GM10248 (cell line): ENCODE data around the gene RAB11A.
A peak's percentile ranks its signal among the peaks of the same experiment; 100 is the strongest.

Experiments used
- CTCF ChIA-PET: fragments of 300-600 bp; sonication (Branson Sonifier 250); formaldehyde crosslinking; extraction: SDS; loops from one replicate; lab custom pipeline; 2021; ENCODE audit warnings: antibody characterized with exemption; lab: Yijun Ruan, JAX
- POLR2A ChIA-PET: fragments of 350-650 bp; sonication (Branson Sonifier 250); formaldehyde crosslinking; extraction: SDS; loops from one replicate; lab custom pipeline; 2020; ENCODE audit warnings: antibody characterized with exemption; lab: Yijun Ruan, JAX
- DNase-seq: peaks from one replicate; pipeline ENCODE4 v3.0.0; 2012; ENCODE audit errors: extremely low spot score
- TF ChIP-seq, protein P1 (sequence below): IDR thresholded peaks from 2 replicates; pipeline ENCODE4 v1.5.1; 2012; ENCODE audit warnings: mild to moderate bottlenecking, low read depth; ENCODE audit errors: extremely low read depth, missing control alignments, control extremely low read depth

The RAB11A gene

DNA sequence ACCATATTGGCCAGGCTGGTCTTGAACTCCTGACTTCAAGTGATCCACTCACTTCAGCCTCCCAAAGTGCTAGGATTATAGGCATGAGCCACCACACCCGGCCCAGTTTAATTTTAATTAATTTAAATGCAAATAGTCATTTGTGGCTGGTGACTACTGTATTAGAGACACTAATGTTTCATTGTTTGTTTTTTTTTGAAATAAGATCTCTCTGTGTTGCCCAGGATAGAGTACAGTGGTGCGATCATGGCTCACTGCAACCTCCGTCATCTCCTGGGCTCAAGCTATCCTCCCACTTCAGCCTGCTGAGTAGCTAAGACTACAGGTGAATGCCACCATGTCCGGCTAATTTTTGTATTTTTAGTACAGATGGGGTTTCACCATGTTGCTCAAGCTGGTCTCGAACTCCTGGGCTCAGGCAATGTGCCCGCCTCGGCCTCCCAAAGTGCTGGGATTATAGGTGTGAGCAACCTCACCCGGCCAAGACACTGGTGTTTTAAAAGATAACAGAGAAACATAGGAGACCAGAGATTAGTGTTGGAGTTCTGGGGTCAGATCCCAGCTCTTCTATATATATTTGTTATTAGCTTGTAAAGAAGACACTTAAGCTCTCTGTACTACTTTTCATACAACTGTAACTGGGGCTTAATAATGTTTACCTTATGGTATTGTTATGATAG, 34.5 kb upstream of the RAB11A start:
- ChIA-PET POLR2A (no interaction called here), CTCF (interaction anchor here (0.7 to 6.5 kb wide), 12 partner anchors 9 to 197 kb away, joined by 3 to 45 read pairs (median 6); partner anchors contain the start of gene RAB11A)
- DNase-seq: no peak
- TF ChIP-seq, protein P1, sequence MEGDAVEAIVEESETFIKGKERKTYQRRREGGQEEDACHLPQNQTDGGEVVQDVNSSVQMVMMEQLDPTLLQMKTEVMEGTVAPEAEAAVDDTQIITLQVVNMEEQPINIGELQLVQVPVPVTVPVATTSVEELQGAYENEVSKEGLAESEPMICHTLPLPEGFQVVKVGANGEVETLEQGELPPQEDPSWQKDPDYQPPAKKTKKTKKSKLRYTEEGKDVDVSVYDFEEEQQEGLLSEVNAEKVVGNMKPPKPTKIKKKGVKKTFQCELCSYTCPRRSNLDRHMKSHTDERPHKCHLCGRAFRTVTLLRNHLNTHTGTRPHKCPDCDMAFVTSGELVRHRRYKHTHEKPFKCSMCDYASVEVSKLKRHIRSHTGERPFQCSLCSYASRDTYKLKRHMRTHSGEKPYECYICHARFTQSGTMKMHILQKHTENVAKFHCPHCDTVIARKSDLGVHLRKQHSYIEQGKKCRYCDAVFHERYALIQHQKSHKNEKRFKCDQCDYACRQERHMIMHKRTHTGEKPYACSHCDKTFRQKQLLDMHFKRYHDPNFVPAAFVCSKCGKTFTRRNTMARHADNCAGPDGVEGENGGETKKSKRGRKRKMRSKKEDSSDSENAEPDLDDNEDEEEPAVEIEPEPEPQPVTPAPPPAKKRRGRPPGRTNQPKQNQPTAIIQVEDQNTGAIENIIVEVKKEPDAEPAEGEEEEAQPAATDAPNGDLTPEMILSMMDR: no peak

DNA sequence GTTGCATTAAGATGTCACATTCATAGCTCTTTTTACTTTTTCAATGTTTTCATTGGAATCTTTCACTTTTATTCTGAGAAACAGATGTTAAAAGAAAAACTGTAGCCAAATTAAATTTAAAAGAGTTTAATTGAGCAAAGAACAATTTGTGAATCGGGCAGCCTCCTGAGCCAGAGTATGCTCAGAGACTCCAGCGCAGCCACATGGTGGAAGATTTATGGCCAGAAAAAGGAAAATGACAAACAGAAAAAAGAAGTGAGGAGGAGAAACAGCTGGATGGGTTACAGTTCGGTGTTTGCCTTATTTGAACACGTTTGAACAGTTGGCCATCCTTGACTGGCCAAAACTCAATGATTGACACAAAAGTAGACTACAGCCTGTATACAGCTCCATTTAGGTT, 33.8 kb upstream of the RAB11A start:
- ChIA-PET CTCF (interaction anchor here (1.0 to 6.5 kb wide), 11 partner anchors 8 to 198 kb away, joined by 3 to 45 read pairs (median 6); partner anchors contain the start of gene RAB11A), POLR2A (interaction anchor here (1.1 kb wide), 1 partner anchor 44 kb away, joined by 3 read pairs; the partner anchor contains the start of gene DENND4A)
- TF ChIP-seq, protein P1: no peak
- DNase-seq: no peak

DNA sequence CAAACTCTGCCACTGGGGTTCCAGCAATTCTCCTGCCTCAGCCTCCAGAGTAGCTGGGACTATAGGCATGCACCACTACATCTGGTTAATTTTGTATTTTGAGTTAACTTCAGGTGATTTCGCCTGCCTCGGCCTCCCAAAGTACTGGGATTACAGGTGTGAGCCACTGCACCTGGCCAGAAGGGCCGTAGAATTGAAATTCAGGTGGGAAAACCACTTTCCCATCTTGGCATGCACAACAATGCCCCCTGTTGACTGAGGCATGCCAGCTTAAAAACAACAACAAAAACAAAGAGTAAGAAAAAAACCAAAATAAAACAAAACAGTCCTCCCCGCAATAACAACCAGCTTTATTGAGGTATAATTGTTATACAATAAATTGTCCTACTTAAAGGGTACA, 32.6 kb upstream of the RAB11A start:
- POLR2A ChIA-PET: interaction anchor here (1.1 kb wide), 1 partner anchor 45 kb away, joined by 3 read pairs; the partner anchor contains the start of gene DENND4A
- TF ChIP-seq, protein P1: peak; percentile 48
- no peak for DNase-seq
- CTCF ChIA-PET: interaction anchor here (0.7 to 6.5 kb wide), 15 partner anchors 9 to 435 kb away, joined by 3 to 45 read pairs (median 4); partner anchors contain the start of gene RAB11A

DNA sequence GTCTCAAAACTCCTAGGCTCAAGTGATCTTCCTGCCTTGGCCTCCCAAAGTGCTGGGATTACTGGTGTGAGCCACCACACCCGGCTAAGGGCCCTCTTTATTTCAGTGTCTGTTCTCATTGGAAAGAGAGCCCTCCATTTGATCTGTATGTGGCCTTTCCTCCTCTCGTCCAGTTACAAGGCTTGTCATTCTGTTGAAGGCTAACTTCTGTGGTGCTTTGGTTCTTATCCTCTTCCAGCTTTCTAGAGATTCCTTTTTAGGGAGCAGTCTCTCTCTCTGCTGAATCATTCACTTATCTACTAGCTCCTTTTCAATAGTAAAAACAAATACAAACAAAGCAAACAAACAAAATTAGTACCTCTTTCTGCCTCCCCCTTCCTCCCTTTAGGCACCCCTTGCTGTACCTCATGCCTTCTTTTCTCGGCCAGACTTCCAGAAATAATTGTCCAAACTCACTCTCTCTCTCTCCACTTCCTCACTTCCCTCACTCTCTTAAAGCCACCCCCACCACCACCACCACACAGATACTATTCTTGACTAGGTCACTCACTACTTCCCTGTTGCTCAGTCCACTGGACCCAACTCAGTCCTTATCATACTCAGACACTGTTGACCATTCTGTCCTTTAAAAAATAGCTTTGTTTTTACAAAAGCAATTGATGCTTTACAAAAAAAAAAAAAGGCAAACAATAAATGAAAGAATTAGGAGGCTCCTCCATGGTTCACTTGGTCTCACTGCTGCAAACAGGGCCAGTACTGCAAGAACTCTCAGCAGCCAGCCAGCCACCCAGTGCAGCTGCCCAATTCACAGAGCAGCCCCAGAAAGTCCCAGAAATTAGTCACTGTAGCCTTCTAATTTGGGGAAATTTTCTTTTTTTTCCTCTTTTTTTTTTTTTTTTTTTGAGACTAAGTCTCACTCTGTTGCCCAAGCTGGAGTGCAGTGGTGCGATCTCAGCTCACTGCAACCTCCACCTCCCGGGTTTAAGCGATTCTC, 31.7 kb upstream of the RAB11A start:
- no peak for DNase-seq
- POLR2A ChIA-PET: interaction anchor here (0.6 kb wide), 1 partner anchor 207 kb away, joined by 6 read pairs; no protein-coding TSS in a partner anchor
- TF ChIP-seq, protein P1: no peak
- CTCF ChIA-PET: interaction anchor here (0.7 to 6.5 kb wide), 18 partner anchors 9 to 242 kb away, joined by 3 to 45 read pairs (median 4); partner anchors contain the start of gene RAB11A

DNA sequence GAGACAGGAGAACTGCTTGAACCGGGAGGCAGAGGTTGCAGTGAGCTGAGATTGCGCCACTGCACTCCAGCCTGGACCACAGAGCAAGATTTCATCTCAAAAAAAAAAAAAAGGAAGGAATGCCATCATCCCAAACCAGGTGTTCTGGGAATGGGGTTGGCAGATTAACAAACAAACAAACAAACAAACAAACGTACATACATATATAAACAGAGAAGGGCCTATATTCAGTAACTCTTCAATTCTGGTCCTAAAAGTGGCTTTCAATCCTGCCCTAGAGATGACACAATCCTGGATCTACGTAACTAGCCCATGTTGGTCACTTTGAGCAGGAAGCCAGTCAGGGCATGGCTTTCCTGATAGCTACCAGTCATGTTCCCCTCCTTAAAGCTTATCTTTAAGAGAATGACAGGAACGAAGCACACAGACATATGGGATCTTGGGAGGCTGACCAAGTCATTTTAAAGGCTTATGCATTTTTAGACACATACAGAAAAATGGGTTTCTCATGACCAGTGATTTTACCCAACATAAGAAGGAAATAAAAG, 29.9 kb upstream of the RAB11A start:
- DNase-seq: no peak
- CTCF ChIA-PET: interaction anchor here (1.0 kb wide), 1 partner anchor 202 kb away, joined by 4 read pairs; no protein-coding TSS in a partner anchor
- POLR2A ChIA-PET: no interaction called here
- TF ChIP-seq, protein P1: no peak
